Activated CD8-positive, alpha-beta T cell treated with anti-CD3 and anti-CD28 coated beads, Interleukin-2, amount 10 ng/mL, durations not matched to agents 7 days and 5 days (primary cell): ENCODE results near the gene CMPK2. TPM values are rescaled to one million over a fixed set of nuclear protein-coding genes. Genes with fewer than 3 reads are reported as not detected.
A peak's percentile ranks its signal among the peaks of the same experiment; 100 is the strongest.

Source experiments
- ATAC-seq: fragments of 150-1000 bp; cut with Tn5 transposase; one replicate; pipeline ENCODE4 v1.10.0; 2021; ENCODE audit warnings: moderate library complexity
- CTCF ChIA-PET: fragments of 350-600 bp; sonication (Branson Sonifier 250); formaldehyde crosslinking; loops from one replicate; lab custom pipeline; 2021; ENCODE audit warnings: antibody characterized with exemption; lab: Charles Lee
- POLR2A ChIA-PET: fragments of 350-600 bp; sonication (Branson Sonifier 250); formaldehyde crosslinking; loops from one replicate; lab custom pipeline; 2021; ENCODE audit warnings: antibody characterized with exemption; lab: Charles Lee
- DNase-seq: peaks from one replicate; pipeline ENCODE4 v3.0.0-alpha.2; 2020
- H3K27ac Mint-ChIP-seq: one replicate; pipeline ENCODE4 v1.8.0; 2021; ENCODE audit warnings: mild to moderate bottlenecking, mixed read lengths
- H3K27me3 Mint-ChIP-seq: one replicate; pipeline ENCODE4 v1.8.0; 2021; ENCODE audit warnings: low read depth, mixed read lengths
- H3K36me3 Mint-ChIP-seq: one replicate; pipeline ENCODE4 v1.8.0; 2021; ENCODE audit warnings: low read depth, mixed read lengths
- H3K4me1 Mint-ChIP-seq: one replicate; pipeline ENCODE4 v1.8.0; 2021; ENCODE audit warnings: low read depth, mixed read lengths
- H3K4me3 Mint-ChIP-seq: one replicate; pipeline ENCODE4 v1.8.0; 2021; ENCODE audit warnings: mild to moderate bottlenecking, mixed read lengths
- H3K9me3 Mint-ChIP-seq: one replicate; pipeline ENCODE4 v1.8.0; 2022; ENCODE audit warnings: mixed read lengths; ENCODE audit not compliant: insufficient read depth
- total RNA-seq, 2 experiments: library from RNA; stranded (reverse); gene quantifications; one replicate each; pipeline ENCODE4 v1.2.3, GENCODE V29; 2021

CMPK2 gene
- total RNA-seq, 2 experiments from 2014 or later: 84.0 to 90.8 TPM

DNA sequence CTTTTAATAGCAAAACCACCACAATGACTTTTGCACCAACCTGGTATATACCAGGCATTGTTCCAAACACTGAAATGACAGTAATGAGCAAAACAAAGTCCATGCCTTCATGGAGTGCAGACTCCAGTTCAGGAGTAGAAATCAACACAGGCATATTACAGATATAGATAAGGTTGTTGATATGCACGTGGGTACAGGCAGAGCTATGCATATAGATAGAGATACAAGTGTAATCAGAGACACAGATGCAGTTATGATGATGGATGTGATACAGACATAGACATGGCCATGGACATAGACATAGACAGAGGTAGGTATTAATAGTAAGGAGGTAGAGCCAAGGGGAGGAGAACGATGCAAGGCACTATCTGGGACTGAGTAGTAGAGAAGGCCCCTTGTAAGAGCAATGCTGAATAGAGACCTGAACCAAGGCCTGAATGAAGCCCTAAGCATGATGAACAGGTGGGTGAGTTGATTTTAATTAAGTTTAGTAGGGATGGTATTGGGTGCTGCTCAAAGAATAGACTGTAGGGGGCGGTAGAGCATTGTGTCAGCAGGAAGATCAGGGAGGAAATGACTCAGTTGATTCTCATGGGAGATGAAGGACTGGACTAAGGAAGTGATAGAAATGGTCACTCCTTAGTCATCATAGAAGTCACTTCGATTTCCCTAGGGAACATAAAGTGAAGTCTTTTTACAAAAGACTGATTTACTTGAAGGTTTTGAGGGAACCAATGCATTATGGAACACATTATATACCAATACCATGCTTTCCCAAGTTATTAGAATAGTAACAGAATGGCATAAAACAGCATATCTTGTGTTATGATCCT is 39.4 kb downstream of the CMPK2 start:
- H3K4me3 Mint-ChIP-seq: no peak overlapping the region
- DNase-seq: peak; percentile 81
- POLR2A ChIA-PET: interaction anchor here (0.7 kb wide), 1 partner anchor 39 kb away, joined by 3 read pairs; the partner anchor contains the start of gene CMPK2

DNA sequence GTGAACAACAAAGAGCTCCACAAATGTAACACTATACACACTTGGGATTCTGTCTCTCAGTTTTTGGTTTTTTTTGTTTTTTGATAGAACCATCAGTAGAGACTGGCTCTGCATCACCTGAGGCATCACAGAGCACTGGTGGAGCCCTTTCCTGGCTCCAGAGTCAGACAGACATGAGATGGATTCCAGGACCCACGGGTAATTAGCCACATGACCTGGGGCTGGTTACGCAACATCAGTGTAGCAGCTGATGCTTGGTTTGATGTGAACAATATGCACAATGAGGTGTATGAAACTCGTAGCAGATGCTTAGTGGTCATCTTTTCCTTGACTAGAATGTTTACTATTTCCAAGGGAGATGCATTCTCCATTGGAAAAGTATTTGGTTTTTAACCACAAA is 40.7 kb downstream of the CMPK2 start:
- Mint-ChIP-seq H3K9me3 (peaks cover 3% of the 10 kb centered on the region), H3K4me1 (peaks cover 17% of the 10 kb centered on the region), H3K4me3 (no peak overlapping the region), H3K27me3 (peaks cover 5% of the 10 kb centered on the region), H3K27ac (no peak overlapping the region), H3K36me3 (peaks cover 10% of the 10 kb centered on the region)
- CTCF ChIA-PET: interaction anchor here (0.8 to 2.3 kb wide), 6 partner anchors 10 to 219 kb away, joined by 3 to 15 read pairs (median 8); no protein-coding TSS in a partner anchor
- ATAC-seq (no peak), DNase-seq (no peak)
- POLR2A ChIA-PET: no interaction called here

More for the DNA sequence above, 39.4 kb downstream of the CMPK2 start:
- Mint-ChIP-seq H3K27me3 (peaks cover 5% of the 10 kb centered on the region), H3K27ac (no peak overlapping the region), H3K4me1 (peaks cover 17% of the 10 kb centered on the region), H3K36me3 (peaks cover 23% of the 10 kb centered on the region), H3K9me3 (peaks cover 13% of the 10 kb centered on the region)
- ATAC-seq: peak; percentile 91
- CTCF ChIA-PET: interaction anchor here (0.6 to 2.3 kb wide), 13 partner anchors 9 to 232 kb away, joined by 3 to 15 read pairs (median 4); partner anchors contain the start of gene CMPK2

DNA sequence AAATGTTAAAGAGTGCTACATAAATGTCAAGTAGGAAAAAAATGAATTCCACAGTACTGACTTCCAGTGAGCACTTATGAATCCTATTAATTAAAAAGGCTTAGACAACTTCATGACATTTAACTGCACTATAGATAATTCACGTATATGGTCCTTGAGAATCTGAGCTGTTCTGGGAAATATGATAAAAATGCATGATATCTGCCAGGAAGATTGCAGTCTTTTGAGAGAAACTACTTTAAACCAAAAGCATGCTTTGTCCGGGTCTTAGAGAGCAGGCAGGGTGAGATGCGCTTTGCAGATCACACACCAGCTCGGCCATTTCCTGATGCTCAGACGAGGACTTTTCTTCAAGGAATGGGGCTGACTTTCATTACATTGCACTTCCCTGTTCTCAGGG is 42.6 kb downstream of the CMPK2 start:
- DNase-seq (no peak), ATAC-seq (no peak)
- Mint-ChIP-seq H3K4me1 (peaks cover 15% of the 10 kb centered on the region), H3K36me3 (no peaks in the 10 kb centered on the region), H3K9me3 (no peaks in the 10 kb centered on the region), H3K4me3 (no peak overlapping the region), H3K27ac (no peak overlapping the region), H3K27me3 (peaks cover 5% of the 10 kb centered on the region)
- POLR2A ChIA-PET: no interaction called here
- CTCF ChIA-PET: no interaction called here

DNA sequence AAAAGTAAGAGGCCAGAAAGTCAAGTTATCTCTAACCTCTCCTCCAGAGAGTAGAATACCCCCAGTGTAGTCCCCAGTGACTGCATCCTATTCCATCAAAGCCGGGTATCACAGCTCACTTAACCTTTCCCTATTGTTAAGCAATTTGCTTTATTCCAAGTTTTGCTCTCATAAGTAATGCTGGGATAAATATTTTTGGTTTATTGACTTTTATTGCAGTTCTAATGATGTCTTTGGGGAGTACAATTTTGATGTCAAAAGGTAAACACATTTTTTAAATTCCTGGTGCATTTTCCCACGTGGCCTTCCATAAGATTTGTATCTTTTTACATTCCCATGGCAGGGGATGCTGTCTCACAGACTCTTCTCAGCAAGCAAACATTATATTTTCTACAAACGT is 43.3 kb downstream of the CMPK2 start:
- H3K36me3 Mint-ChIP-seq: no peaks in the 10 kb centered on the region
- CTCF ChIA-PET: interaction anchor here (1.3 kb wide), 1 partner anchor 44 kb away, joined by 4 read pairs; no protein-coding TSS in a partner anchor
- ATAC-seq: no peak

DNA sequence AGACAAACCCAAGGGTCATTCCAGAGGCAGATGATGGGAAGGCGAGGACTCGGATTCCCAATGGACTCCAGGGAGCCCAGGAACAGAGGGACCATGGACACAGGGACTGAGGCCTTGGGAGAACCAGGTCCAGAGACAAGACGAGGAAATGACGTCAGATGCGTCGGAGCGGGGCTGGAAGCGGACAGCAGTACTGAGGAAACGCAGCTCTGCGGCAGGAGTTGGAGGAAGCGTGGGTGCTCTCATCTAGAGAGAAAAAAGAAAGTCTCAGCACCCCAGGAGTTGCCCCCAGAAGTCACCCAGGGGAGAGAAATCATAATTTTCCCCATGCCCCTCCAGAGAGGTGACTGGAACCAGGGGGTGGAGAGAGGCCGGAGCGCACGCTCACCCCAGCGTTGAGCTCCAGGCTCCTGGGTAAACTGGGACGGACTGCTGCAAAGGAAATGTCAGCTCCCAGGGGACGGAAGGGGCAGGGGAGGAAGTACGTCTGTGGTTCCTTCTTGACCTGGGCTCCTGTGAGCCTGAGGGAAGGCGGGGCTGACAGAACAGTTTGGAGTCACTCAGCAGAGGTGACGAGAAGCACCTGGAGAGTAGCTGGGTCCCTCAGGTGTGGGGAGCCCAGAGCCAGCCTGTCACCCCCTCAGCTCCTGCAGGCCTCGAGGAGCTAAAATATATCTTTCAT is 44.7 kb downstream of the CMPK2 start:
- ChIA-PET POLR2A (no interaction called here), CTCF (interaction anchor here (1.2 to 1.3 kb wide), 2 partner anchors 46 to 223 kb away, joined by 4 to 5 read pairs; no protein-coding TSS in a partner anchor)
- H3K27ac Mint-ChIP-seq: no peak overlapping the region
- no peaks in the 10 kb centered on the region for H3K4me1 Mint-ChIP-seq
- no peaks in the 10 kb centered on the region for H3K9me3 Mint-ChIP-seq
- no peak overlapping the region for H3K4me3 Mint-ChIP-seq
- H3K36me3 Mint-ChIP-seq: no peaks in the 10 kb centered on the region
- H3K27me3 Mint-ChIP-seq: peaks cover 12% of the 10 kb centered on the region
- ATAC-seq (no peak), DNase-seq (no peak)

More for the DNA sequence above, 43.3 kb downstream of the CMPK2 start:
- Mint-ChIP-seq H3K9me3 (no peaks in the 10 kb centered on the region), H3K27ac (no peak overlapping the region), H3K27me3 (peaks cover 8% of the 10 kb centered on the region), H3K4me1 (peaks cover 9% of the 10 kb centered on the region), H3K4me3 (no peak overlapping the region)
- POLR2A ChIA-PET: no interaction called here
- DNase-seq: no peak

DNA sequence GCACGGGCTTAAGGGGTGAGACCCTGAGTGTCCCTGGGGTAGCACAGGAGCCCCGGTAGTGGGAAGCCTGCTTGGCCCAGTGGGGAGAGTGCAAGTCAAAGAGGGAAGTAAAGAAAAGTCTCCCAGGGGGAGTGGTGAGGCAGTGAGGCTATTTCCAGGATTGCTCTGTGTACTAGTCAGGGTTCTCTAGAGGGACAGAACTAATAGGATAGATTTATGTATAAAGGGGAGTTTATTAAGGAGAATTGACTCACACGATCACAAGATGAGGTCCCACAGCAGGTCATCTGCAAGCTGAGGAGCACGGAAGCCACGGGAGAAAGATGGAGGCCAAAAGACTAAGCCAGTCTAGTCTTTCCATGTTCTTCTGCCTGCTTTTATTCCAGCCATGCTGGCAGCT is 45.5 kb downstream of the CMPK2 start:
- H3K4me3 Mint-ChIP-seq: no peak overlapping the region
- ChIA-PET POLR2A (no interaction called here), CTCF (no interaction called here)
- H3K27ac Mint-ChIP-seq: no peak overlapping the region
- no peak for ATAC-seq
- DNase-seq: no peak
- H3K4me1 Mint-ChIP-seq: no peaks in the 10 kb centered on the region
- H3K27me3 Mint-ChIP-seq: peaks cover 16% of the 10 kb centered on the region
- H3K36me3 Mint-ChIP-seq: no peaks in the 10 kb centered on the region
- H3K9me3 Mint-ChIP-seq: no peaks in the 10 kb centered on the region

DNA sequence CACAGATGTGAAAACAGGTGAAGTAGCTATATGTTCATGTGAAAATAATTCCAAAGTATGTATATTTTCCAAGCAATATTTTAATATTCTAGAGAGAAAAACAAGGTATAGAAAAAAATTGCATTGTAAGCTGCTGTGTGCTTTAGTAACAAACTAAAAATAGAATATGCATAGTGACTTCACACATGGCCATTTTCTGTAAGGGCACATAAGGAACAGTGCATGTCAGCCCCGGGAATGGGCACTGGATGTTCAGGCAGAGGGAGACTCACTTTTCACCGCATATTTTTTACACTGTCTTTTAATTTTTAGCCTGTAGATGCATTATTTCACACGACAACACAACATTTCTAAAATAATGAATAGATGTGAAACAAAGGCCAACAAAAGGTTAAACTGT is 46.0 kb downstream of the CMPK2 start:
- Mint-ChIP-seq H3K27ac (no peak overlapping the region), H3K9me3 (no peaks in the 10 kb centered on the region), H3K27me3 (peaks cover 17% of the 10 kb centered on the region), H3K36me3 (no peaks in the 10 kb centered on the region), H3K4me3 (no peak overlapping the region), H3K4me1 (no peaks in the 10 kb centered on the region)
- ATAC-seq (no peak), DNase-seq (no peak)
- ChIA-PET CTCF (no interaction called here), POLR2A (no interaction called here)

DNA sequence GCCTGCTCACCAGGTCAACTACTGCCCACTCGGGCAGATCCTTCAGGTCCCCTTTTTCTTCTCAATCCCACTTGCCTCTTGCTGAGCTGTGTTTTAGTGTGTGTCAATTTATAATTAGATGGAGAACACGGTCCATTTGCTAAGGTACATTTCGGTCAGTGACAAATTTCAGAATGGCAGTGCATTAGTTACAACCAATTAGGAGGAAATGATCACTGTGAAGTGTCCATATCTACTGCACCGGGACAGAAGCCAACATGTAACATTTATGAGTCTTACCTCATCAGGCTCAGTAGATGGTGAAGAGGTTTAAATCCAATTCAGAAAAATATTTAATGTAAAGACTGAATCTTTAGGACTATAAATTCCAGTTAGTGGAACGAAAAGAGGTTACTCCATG is 47.7 kb downstream of the CMPK2 start:
- ChIA-PET CTCF (no interaction called here), POLR2A (no interaction called here)
- Mint-ChIP-seq H3K4me1 (no peaks in the 10 kb centered on the region), H3K27me3 (peaks cover 18% of the 10 kb centered on the region), H3K27ac (no peak overlapping the region), H3K4me3 (no peak overlapping the region), H3K9me3 (no peaks in the 10 kb centered on the region), H3K36me3 (no peaks in the 10 kb centered on the region)
- no peak for DNase-seq
- ATAC-seq: no peak

DNA sequence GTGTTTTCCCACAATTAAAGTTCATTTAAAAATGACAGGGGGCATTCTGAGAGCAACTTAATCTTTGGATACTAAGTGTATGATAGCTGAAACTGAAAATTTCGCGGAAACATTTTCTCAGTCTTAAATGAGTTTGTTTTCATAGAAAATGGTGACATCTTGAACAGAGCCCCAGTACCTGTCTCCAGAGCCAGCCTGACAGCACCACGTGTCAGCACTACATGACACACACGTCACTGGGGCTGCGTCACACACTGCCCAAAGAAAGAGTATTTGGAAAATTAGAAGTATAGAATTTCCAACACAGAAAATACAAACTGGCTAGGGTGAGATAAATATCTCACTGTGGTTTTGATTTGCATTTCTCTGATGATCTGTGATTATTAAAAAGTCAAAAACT is 50.8 kb downstream of the CMPK2 start:
- ATAC-seq (no peak), DNase-seq (no peak)
- peaks cover 15% of the 10 kb centered on the region for H3K27me3 Mint-ChIP-seq
- no peaks in the 10 kb centered on the region for H3K9me3 Mint-ChIP-seq
- POLR2A ChIA-PET: no interaction called here
- no peaks in the 10 kb centered on the region for H3K36me3 Mint-ChIP-seq
- CTCF ChIA-PET: no interaction called here
- H3K27ac Mint-ChIP-seq: no peak overlapping the region
- H3K4me1 Mint-ChIP-seq: no peaks in the 10 kb centered on the region
- H3K4me3 Mint-ChIP-seq: no peak overlapping the region

DNA sequence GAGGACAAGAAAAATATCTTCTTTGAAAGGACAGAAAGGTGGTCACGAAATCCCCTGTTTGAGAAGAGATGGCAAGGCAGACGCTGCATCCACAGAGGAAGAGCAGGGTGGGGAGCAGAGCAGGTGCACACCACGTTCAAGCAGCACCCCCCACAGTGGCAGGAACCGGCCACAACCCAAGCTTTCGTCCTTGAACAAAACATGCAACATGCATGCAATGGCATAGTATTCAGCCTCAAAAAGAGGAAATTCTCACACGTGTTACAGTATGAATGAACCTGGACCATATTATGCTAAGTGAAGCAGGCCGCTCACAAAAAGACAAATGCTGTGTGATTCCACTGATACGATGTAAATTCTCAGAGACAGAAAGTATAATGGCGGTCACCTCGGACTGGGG is 51.4 kb downstream of the CMPK2 start:
- CTCF ChIA-PET: no interaction called here
- no peaks in the 10 kb centered on the region for H3K4me1 Mint-ChIP-seq
- H3K27ac Mint-ChIP-seq: no peak overlapping the region
- ATAC-seq (no peak), DNase-seq (no peak)
- H3K27me3 Mint-ChIP-seq: peaks cover 15% of the 10 kb centered on the region
- no peak overlapping the region for H3K4me3 Mint-ChIP-seq
- POLR2A ChIA-PET: no interaction called here
- no peaks in the 10 kb centered on the region for H3K9me3 Mint-ChIP-seq
- H3K36me3 Mint-ChIP-seq: no peaks in the 10 kb centered on the region

DNA sequence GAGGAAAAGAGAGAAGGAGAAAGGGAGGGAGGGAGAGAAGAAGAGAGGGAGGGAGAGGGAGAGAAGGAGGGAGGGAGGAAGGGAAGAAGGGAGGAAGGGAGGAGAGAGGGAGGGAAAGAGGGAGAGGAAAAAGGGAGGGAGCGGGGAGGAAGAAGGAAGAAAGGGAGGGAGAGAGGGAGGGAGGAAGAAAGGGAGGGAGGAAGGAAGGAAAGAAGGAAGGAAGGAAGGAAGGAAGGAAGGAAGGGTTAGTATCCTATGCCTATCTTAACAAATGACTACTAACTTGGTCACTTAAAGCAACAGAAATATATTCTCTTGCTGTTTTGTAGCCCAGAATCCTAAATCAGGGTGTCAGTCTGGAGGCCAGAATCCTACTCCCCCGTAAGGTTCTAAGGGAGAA is 52.1 kb downstream of the CMPK2 start:
- Mint-ChIP-seq H3K27ac (no peak overlapping the region), H3K4me1 (no peaks in the 10 kb centered on the region), H3K36me3 (no peaks in the 10 kb centered on the region), H3K9me3 (no peaks in the 10 kb centered on the region), H3K4me3 (no peak overlapping the region), H3K27me3 (peaks cover 15% of the 10 kb centered on the region)
- POLR2A ChIA-PET: no interaction called here
- no peak for DNase-seq
- CTCF ChIA-PET: no interaction called here
- ATAC-seq: no peak
